PFSK-1 (cell line): ENCODE results near the gene CCL11.

ENCODE experiments used
- POLR2AphosphoS5 ChIP-seq: IDR thresholded peaks from 2 replicates; pipeline ENCODE4 v1.6.1; 2012; ENCODE audit warnings: low read depth, mild to moderate bottlenecking, control low read depth, low read length, moderate library complexity
- REST ChIP-seq, 2 experiments: IDR thresholded peaks; 2 replicates each; pipeline versions ENCODE4 v1.6.1 to v1.8.0; 2011 to 2012; ENCODE audit warnings: low read depth in 2 of 2, low read length in 2 of 2, control low read depth in 1 of 2, inconsistent platforms in 1 of 2, mild to moderate bottlenecking in 1 of 2, moderate library complexity in 1 of 2; ENCODE audit not compliant: insufficient read depth in 1 of 2
- TAF1 ChIP-seq: IDR thresholded peaks from 2 replicates; pipeline ENCODE4 v1.6.1; 2012; ENCODE audit warnings: low read length, control low read depth, borderline replicate concordance; ENCODE audit not compliant: insufficient read depth

GRCh38 chr17:34253139-34253525 lies 32.4 kb upstream of the CCL11 start:
- no peak for TF ChIP-seq POLR2AphosphoS5
- no peak for TF ChIP-seq REST (IDR thresholded peaks at IDR 0.05; ENCODE audit: insufficient read depth in 1 of 2, low read depth in 2 of 2, low read length in 2 of 2)
- TF ChIP-seq TAF1: no peak
